Measurements from ENCODE around the gene HRH3.

GRCh38 chr20:62267543-62267942, 47.5 kb upstream of the HRH3 start:
- TF ChIP-seq CTCF (IDR thresholded peaks at IDR 0.05; ENCODE audit: insufficient read depth, low read depth, low read length) (no peak), EZH2 (IDR thresholded peaks at IDR 0.05; ENCODE audit: insufficient read depth, low read length) (no peak)

Data from astrocyte (in vitro differentiated cells and primary cell).